HG03066 (cell line): ENCODE results near the gene SLC35F1.

Experiments used
- ATAC-seq: cut with Tn5 transposase; IDR thresholded peaks from one replicate; pipeline ENCODE4 v1.9.1; 2021; ENCODE audit warnings: low read depth; ENCODE audit not compliant: unreplicated experiment

The SLC35F1 gene

DNA sequence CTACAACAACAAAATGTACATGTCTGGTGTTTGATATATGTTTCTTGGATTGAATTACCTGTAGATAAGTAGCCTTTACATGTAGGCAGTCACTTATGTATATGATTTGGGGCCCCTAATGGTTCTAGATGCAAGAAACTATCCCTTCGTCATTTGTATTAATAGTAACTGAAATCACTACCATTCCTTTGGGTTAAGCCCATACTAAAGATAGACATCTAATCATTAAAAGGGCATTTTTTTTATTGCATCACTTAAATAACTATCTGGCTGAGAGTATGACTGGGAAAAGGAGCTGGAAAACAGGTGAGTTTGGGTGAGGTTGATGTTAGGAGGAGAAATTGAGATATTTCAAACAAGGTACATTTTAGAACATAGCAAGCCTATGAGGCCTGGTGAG lies 427.6 kb downstream of the SLC35F1 start:
- ATAC-seq = no peak

DNA sequence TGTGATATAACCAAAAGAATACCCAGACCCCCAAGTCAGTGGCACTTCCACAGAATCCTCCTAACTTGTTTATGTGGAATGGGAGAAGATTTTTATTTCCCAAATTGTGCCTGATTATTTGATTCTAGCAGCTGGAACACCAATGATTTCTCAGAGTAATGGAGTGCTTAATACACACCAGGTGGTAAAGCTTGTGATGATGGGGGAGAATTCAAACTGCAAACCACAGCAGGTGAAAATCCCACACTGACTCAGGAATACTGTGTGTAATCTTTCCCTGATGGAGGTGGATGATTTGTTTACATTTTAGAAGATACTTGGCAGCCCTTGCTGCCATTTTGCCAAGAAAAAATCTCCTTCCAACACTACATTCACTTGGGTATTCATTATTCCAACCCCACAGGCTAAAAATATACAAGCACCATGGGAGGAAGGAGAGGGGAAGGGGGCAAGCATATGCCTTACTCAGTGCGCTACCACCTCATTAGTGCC lies 428.3 kb downstream of the SLC35F1 start:
- ATAC-seq = no peak

DNA sequence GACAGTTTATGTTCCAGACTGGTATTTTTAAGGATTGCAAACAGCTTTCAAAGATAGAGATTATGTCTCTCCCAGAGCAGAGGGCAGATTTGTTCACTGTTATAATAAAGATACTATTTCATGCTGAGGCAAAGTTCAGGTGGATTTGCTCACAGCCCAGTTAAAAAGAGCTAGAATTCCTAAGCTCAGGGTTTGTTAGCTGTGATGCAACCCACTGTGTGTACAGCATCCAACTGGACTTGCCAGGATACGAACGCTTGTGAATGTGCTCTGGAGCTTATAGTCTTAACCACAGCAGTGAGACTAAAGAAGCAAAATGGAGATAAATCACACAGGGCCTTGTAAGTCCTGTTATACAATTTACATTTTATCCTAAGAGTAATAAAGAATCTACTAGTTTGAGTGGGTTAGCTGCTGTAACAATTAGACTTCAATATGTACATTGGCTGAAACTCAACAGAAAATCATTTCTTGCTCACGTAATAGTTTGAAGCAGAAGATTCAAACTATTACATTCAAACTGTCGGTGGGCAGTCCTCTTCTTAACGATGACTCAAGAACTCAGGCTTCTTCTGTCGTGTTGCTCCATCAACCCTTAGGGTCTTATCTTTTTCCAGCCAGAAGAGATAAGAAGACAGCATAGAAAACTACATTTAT lies 437.1 kb downstream of the SLC35F1 start:
- no peak for ATAC-seq

DNA sequence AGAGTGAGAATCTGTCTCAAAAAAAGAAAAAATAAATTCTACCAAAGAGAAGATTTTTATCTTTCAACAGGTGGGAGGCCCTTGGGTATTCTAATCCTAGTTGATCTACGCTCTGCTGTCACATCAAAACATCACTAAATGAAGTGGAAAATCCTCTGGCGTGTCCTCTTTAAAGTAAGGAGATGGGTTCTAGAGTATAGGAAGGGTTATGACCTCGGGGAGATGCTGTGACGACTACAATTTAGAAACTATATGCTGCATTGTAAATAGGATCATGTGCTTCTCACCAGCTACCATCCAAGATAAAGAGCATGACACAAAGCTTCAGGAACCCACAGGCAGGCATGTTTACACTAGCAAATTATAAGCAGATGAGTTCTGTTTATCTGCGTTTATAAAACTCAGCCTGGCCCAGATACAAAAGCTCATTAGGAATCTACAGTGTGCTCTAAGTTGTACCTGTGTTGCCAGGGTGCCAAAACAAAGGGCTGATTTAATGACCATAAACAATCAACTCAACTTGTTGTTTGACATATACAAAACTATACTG lies 443.9 kb downstream of the SLC35F1 start:
- no peak for ATAC-seq

DNA sequence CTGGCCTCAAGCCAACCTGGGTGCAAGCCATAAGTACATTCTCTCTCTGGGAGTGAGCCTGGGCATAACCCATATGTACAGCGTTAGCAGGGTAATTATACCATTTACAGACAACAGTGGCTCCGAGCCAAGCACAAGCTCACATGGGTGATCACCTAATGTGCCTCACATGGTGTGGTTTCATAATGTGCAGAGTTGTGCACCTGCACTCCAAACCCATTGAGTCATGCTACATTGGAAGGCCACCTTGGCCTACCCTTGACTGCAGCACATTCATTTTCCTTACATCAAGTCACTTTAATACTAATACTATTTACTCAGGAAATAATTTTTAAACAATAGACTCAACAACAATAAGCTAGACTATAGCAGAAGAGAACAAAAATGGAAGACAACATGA lies 446.5 kb downstream of the SLC35F1 start:
- no peak for ATAC-seq

DNA sequence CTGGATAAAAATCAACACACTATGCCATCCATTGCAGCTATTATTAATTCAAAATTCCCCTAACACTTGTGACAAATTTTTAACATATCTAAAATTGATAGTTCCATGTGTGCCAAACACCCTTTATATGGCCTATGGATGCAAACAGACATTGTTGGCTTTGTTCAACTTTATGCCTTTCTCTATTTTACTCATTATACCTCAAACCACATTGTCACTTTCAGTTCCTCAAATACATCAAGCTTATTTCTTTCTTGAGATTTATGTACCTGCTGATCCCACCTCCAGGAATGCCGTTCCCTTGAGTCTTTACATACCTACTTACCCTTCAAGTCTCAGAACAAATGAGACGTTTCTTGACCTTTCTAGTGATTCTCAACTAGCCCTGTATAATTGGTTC lies 447.6 kb downstream of the SLC35F1 start:
- ATAC-seq = peak; percentile 99

DNA sequence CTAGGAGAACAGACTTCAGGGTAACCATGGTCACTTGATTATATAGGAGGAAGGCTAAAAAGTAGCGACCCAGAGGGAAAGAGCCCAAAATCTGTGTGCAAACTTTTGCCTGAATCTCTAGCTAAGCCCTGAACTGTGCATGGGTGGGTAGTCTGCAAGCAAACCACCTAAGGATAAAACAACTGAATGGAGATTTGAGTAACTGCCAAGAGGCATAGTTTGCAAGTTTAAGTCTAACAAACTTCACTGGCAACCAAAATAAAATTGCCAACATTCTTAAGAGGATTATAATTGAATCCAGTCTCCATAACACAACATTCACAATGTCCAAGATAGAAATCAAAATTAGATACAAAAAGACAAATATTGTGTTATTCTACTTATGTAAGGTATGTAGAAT lies 449.0 kb downstream of the SLC35F1 start:
- no peak for ATAC-seq

DNA sequence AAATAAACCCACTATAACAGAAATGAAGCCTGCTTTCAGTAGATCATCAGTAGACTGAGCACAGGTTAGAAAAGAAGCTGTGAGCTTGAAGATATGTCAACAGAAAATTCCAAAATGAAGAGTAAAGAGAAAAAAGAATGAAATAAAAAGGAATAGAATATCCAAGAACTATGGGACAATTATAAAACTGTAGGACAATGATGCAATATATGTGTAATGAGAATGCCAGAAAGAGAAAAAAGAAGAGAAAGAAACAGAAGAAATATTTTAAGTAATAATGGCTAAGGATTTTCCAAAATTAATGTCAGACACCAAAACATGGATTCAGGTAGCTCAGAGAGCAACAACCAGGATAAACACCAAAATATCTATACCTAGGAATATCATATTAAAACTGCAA lies 449.6 kb downstream of the SLC35F1 start:
- ATAC-seq = no peak
